Omental fat pad (tissue), 4 donors: ENCODE data around the gene POLR1D. TPM values are rescaled to one million over a fixed set of nuclear protein-coding genes. Genes with fewer than 3 reads are reported as not detected.
"Not testable (repeated sequence)": the region's sequence is repeated elsewhere in the genome, so short reads cannot be mapped to it uniquely, and the experiment has no call there.

Experiments used
- ATAC-seq: fragments of 150-250 bp; one replicate; pipeline ENCODE4 v1.9.1; 2016; ENCODE audit warnings: mild to moderate bottlenecking, moderate library complexity; ENCODE audit not compliant: low FRiP score
- DNase-seq: peaks from one replicate; pipeline ENCODE4 v3.0.0-alpha.2; 2019; ENCODE audit warnings: low spot score
- CTCF ChIP-seq, 3 donors: fragments of 450-650 bp; IDR thresholded peaks; one replicate each; pipeline ENCODE4 v1.5.1; 2016 to 2017; ENCODE audit warnings: antibody characterized with exemption in 3 of 3, mild to moderate bottlenecking in 3 of 3, moderate library complexity in 2 of 3
- total RNA-seq, 4 donors: library from RNA; depleted of rRNA; stranded (reverse); fragments of >200 nt; gene quantifications; one replicate each; pipeline ENCODE4 v1.1.0, GENCODE V29; 2016

Gene POLR1D
- total RNA-seq, 4 donors from 2014 or later, result 69.0 to 110 (median 75.5) TPM

- ATAC-seq (no peak), DNase-seq (no peak)
- TF ChIP-seq CTCF (IDR thresholded peaks at IDR 0.05), result no peak
These were observed 569 bp downstream of the POLR1D start for GRCh38 chr13:27622102-27622820.

GRCh38 chr13:27622881-27623280 lies 1.2 kb downstream of the POLR1D start:
- no peak for ATAC-seq
- DNase-seq, result no peak
- no peak for TF ChIP-seq CTCF (IDR thresholded peaks at IDR 0.05)

GRCh38 chr13:27624071-27624470 lies 2.4 kb downstream of the POLR1D start:
- no peak for ATAC-seq
- DNase-seq, result no peak
- no peak for TF ChIP-seq CTCF (IDR thresholded peaks at IDR 0.05)

GRCh38 chr13:27625839-27626238 lies 4.1 kb downstream of the POLR1D start:
- DNase-seq (no peak), ATAC-seq (no peak)
- no peak for TF ChIP-seq CTCF (IDR thresholded peaks at IDR 0.05)

- ATAC-seq (no peak), DNase-seq (no peak)
- no peak for TF ChIP-seq CTCF (IDR thresholded peaks at IDR 0.05)
These were observed 5.7 kb downstream of the POLR1D start for GRCh38 chr13:27627380-27627779.

- ATAC-seq, result no peak
- no peak for DNase-seq
- no peak for TF ChIP-seq CTCF (IDR thresholded peaks at IDR 0.05)
These were observed 6.4 kb downstream of the POLR1D start for GRCh38 chr13:27628081-27628480.

- not testable (repeated sequence) for DNase-seq, ATAC-seq
These were observed 7.1 kb downstream of the POLR1D start for GRCh38 chr13:27628766-27629165.
